ENCODE results near the gene HOTAIR. TPM values are rescaled to one million over a fixed set of nuclear protein-coding genes. Genes with fewer than 3 reads are reported as not detected.
A peak's percentile ranks its signal among the peaks of the same experiment; 100 is the strongest.

The HOTAIR gene
- total and polyA plus RNA-seq, 7 donors, result not detected

DNA sequence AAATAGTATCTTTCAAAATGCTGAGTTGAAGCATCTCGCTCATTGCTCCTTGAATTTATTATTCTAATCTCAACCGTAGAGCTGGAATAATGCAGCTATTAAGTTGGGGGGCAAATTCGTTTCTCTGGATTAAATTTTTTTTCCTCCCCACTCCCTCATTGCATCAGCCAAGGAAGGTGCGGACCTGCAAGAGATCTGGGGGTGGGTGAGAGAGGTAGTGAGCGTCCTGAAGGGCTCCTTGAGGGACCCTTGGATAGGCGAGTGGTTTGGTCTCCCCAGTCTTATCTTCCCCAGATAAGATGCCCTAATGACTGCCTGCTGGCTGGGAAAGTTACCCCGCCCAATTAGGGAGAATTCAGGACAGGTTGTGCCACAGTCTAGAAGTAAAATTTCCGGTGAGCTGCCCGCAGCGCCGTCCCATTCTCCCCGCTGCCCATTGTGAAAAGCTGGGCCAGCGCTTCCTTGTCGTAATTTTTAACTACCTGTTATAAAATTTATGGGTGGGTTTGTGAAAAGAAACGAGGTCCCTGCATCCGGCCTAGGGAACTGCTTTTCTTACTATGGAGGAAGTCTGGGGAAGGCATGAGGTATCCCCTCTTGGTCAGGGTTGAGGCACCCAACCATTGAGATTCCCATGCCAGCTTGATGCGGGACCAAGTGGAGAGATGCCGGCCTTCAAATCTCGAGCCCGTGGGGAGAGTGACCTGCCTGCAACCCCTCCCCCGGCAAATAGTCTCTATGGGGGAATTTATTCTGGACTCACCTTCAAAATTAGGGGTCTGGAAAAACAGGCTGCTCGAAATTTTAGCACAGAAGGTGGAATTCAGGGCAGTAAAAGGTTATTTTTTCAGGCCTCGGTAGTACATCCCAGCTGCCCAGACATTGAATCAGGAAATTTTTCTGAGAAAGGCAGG, 40.5 kb upstream of the HOTAIR start:
- Histone ChIP-seq H3K36me3 (no peaks in the 10 kb centered on the region), H3K4me3 (no peak overlapping the region), H3K9me3 (no peaks in the 10 kb centered on the region), H3K27me3 (peaks cover 85 to 100% (median 98%) of the 10 kb centered on the region in 3 donors), H3K4me1 (peaks cover 0 to 43% (median 34%) of the 10 kb centered on the region in 4 donors), H3K27ac (no peak overlapping the region)
- intact Hi-C loops (cut with DNase I), result no loop called here
- DNase-seq, result no peak
- 6 to 7% methylated on average over 23 of the region's 23 CpGs for WGBS, 2 donors
- peak; percentile 16 to 67 (median 40) for TF ChIP-seq POLR2AphosphoS5 (IDR thresholded peaks at IDR 0.05)
- TF ChIP-seq, protein P1, sequence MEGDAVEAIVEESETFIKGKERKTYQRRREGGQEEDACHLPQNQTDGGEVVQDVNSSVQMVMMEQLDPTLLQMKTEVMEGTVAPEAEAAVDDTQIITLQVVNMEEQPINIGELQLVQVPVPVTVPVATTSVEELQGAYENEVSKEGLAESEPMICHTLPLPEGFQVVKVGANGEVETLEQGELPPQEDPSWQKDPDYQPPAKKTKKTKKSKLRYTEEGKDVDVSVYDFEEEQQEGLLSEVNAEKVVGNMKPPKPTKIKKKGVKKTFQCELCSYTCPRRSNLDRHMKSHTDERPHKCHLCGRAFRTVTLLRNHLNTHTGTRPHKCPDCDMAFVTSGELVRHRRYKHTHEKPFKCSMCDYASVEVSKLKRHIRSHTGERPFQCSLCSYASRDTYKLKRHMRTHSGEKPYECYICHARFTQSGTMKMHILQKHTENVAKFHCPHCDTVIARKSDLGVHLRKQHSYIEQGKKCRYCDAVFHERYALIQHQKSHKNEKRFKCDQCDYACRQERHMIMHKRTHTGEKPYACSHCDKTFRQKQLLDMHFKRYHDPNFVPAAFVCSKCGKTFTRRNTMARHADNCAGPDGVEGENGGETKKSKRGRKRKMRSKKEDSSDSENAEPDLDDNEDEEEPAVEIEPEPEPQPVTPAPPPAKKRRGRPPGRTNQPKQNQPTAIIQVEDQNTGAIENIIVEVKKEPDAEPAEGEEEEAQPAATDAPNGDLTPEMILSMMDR (IDR thresholded peaks at IDR 0.05), result no peak

DNA sequence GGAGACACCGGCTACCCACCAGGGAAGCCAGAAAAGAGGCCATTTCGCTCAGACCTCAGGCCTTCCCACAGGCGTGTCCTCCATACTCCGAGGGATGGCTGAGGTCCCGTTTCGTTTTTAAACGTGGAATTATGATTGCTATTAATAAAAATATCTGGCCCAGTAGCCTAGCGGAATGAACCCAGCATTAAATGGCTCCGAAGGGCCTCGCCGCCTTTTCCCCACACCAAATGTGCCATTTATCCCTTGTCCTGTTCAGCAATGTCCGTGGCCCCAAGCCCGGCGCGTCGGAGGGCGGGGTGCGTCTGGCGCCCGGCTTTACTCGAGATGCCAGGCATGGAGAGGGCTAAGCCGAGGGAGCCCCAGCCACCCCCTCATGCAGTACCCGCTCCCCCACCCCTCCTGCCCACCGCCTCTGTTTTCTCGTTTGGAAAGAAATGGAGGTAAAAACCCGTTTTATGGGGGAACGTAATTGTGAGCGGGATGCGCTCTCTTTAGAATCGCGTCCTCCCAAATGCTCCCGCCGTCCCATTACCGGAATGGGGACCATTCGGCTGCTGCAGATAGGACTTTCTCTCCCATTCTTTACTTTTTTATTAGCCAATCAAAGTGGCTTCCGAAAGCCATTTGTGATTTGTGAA, 39.7 kb upstream of the HOTAIR start:
- peaks cover 84 to 100% (median 98%) of the 10 kb centered on the region in 3 donors for H3K27me3 ChIP-seq
- TF ChIP-seq POLR2A (IDR thresholded peaks at IDR 0.05) (no peak), POLR2AphosphoS5 (IDR thresholded peaks at IDR 0.05) (peak in 1 of 4 donors; percentile 5)
- peaks cover 0 to 41% (median 32%) of the 10 kb centered on the region in 4 donors for H3K4me1 ChIP-seq
- H3K9me3 ChIP-seq, result no peaks in the 10 kb centered on the region
- no peak overlapping the region for H3K27ac ChIP-seq
- no peaks in the 10 kb centered on the region for H3K36me3 ChIP-seq
- no peak for DNase-seq
- peak overlapping the region in 1 of 4 donors; percentile 12 for H3K4me3 ChIP-seq
- 5 to 13% methylated on average over 36 of the region's 36 CpGs for WGBS, 2 donors
- intact Hi-C loops (cut with DNase I), result no loop called here

DNA sequence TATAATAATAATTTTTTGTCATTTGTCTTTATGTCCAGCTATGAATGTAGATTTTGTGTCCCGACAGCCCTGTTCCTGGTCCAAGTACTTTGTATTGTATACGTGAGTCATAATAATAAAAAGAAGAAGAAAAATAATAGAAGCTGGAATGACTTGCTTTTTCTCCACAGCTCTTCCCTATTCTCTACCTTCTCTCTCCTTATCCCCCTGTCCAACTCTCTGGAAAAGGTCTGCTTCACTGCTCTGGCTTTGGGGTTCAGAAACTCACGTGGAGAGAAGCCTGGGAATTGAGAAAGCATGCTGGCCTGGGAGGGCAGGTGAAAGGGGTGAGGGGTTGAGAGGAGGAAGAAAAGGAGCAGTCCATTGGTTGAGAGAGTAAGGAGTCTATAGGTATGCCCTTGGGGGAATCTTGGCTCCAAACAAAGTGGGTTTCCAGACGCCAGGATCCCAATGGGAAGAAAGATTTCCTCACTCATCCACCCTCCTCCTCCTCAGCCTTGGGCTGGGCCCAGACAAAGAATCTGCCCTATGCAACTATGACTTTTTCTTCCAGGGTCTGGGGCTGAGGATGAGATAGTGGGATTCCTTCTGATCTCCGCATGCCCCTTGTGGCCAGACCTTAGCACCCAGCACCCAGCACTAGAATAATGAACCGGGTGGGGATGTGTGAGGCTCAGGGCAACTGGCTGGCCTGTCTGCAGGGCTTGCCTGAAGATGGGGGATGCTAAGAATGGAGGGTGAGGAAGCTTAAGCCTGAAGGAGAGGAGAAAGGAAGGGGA, 38.1 kb upstream of the HOTAIR start:
- peaks cover 84 to 100% (median 97%) of the 10 kb centered on the region in 3 donors for H3K27me3 ChIP-seq
- TF ChIP-seq EP300 (IDR thresholded peaks at IDR 0.05) (no peak), POLR2AphosphoS5 (IDR thresholded peaks at IDR 0.05) (no peak), POLR2A (IDR thresholded peaks at IDR 0.05) (no peak)
- TF ChIP-seq, protein P1 (IDR thresholded peaks at IDR 0.05), result no peak
- intact Hi-C loops (cut with DNase I), result no loop called here
- H3K9me3 ChIP-seq, result no peaks in the 10 kb centered on the region
- H3K4me3 ChIP-seq, result no peak overlapping the region
- DNase-seq, result no peak
- H3K36me3 ChIP-seq, result no peaks in the 10 kb centered on the region
- 27 to 31% methylated on average over 6 of the region's 6 CpGs for WGBS, 2 donors
- H3K4me1 ChIP-seq, result peaks cover 0 to 31% (median 25%) of the 10 kb centered on the region in 4 donors
- H3K27ac ChIP-seq, result no peak overlapping the region

DNA sequence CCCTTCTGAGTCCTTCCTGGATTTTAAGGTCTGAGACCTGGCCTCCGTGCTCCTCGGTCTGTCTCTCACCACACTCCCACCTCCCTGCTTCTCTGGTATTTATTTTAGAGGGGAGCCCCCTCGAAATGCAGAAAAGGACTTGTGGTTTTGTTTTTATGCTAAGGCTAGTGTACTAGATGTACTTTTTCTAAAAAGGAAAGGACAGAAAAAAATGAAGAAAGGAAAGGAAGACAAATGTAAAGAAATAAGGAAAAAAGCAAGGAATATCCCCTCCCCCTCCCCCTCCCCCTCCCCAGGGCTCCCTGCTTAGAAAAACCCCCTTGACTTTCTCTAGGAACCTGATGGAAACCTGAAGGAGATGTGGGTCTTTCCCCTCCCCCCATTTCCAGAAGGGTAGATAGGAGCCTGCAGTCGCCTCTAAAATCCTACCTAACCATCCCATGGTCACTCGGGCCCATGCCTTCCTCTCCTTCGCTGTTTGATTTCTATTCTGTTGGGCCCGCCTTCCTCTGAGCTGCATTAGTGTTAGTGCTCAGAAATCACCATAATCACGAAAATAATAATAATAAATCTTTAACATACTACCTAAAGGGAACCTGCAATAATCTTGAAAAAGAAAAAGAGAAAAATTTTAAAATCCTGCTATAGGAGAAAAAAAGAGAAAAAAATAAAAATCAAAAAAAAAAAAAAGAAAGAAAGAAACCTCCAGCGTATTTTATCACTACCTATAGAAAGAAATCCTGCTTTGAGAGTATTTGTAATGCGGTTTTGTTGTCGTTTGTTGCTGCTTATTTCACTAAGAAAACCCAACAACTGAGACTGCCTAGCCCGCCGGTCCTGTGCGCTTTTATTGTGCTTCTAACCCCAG, 37.1 kb upstream of the HOTAIR start:
- Histone ChIP-seq H3K27me3 (peaks cover 80 to 100% (median 97%) of the 10 kb centered on the region in 3 donors), H3K36me3 (no peaks in the 10 kb centered on the region), H3K27ac (no peak overlapping the region), H3K4me1 (peaks cover 0 to 21% (median 17%) of the 10 kb centered on the region in 4 donors), H3K4me3 (no peak overlapping the region), H3K9me3 (no peaks in the 10 kb centered on the region)
- intact Hi-C loops (cut with DNase I), result no loop called here
- 15 to 22% methylated on average over 14 of the region's 14 CpGs for WGBS, 2 donors
- no peak for DNase-seq
- TF ChIP-seq EP300 (IDR thresholded peaks at IDR 0.05) (no peak), POLR2A (IDR thresholded peaks at IDR 0.05) (no peak), POLR2AphosphoS5 (IDR thresholded peaks at IDR 0.05) (no peak)
- TF ChIP-seq, protein P1 (IDR thresholded peaks at IDR 0.05), result no peak

Data from sigmoid colon (tissue), 7 donors.